Glutamatergic neuron (in vitro differentiated cells): ENCODE measurements around the gene CACNA1H. TPM values are rescaled to one million over a fixed set of nuclear protein-coding genes. Genes with fewer than 3 reads are reported as not detected.
A peak's percentile ranks its signal among the peaks of the same experiment; 100 is the strongest.
"Not testable (repeated sequence)": the region's sequence is repeated elsewhere in the genome, so short reads cannot be mapped to it uniquely, and the experiment has no call there.

ENCODE experiments used
- DNase-seq: peaks from one replicate; pipeline ENCODE4 v3.0.0; 2022
- H3K27ac Mint-ChIP-seq: one replicate; pipeline ENCODE4 v1.8.0; 2020; ENCODE audit warnings: mild to moderate bottlenecking, mixed read lengths, inconsistent platforms; ENCODE audit not compliant: unreplicated experiment
- H3K27me3 Mint-ChIP-seq: one replicate; pipeline ENCODE4 v1.8.0; 2020; ENCODE audit warnings: mild to moderate bottlenecking, moderate library complexity, mixed read lengths, inconsistent platforms; ENCODE audit not compliant: unreplicated experiment
- H3K36me3 Mint-ChIP-seq: one replicate; pipeline ENCODE4 v1.8.0; 2020; ENCODE audit warnings: mild to moderate bottlenecking, mixed read lengths, inconsistent platforms; ENCODE audit not compliant: unreplicated experiment
- H3K4me1 Mint-ChIP-seq: one replicate; pipeline ENCODE4 v1.8.0; 2020; ENCODE audit warnings: mild to moderate bottlenecking, low read depth, mixed read lengths, inconsistent platforms; ENCODE audit not compliant: unreplicated experiment
- H3K4me3 Mint-ChIP-seq: one replicate; pipeline ENCODE4 v1.8.0; 2020; ENCODE audit warnings: mild to moderate bottlenecking, mixed read lengths, inconsistent platforms; ENCODE audit not compliant: unreplicated experiment
- H3K9me3 Mint-ChIP-seq: one replicate; pipeline ENCODE4 v1.8.0; 2020; ENCODE audit warnings: mild to moderate bottlenecking, moderate library complexity, mixed read lengths, inconsistent platforms; ENCODE audit not compliant: unreplicated experiment
- CTCF ChIP-seq: fragments of 200-600 bp; sonication (generic); IDR thresholded peaks from one replicate; pipeline ENCODE4 v1.5.0; 2021; ENCODE audit not compliant: partially characterized antibody, unreplicated experiment
- total RNA-seq: library from RNA; stranded (reverse); fragmentation: NEBNext Ultra II Directional; extraction: Animal tissue kit (Norgen Biotek cat#: 25700); gene quantifications from one replicate; pipeline ENCODE4 v1.2.1, GENCODE V29; 2021; ENCODE audit not compliant: unreplicated experiment

The CACNA1H gene
- total RNA-seq, 1 donor from 2014 or later, result 161 TPM

- Mint-ChIP-seq H3K27ac (no peak overlapping the region), H3K4me1 (peaks cover 7% of the 10 kb centered on the region), H3K36me3 (no peaks in the 10 kb centered on the region), H3K4me3 (no peak overlapping the region), H3K27me3 (peaks cover 5% of the 10 kb centered on the region), H3K9me3 (peaks cover 12% of the 10 kb centered on the region)
- no peak for DNase-seq
- TF ChIP-seq CTCF, result no peak
Observed at GRCh38 chr16:1195393-1195666, 42.4 kb downstream of the CACNA1H start.

GRCh38 chr16:1196494-1196893 is 43.6 kb downstream of the CACNA1H start:
- peaks cover 16% of the 10 kb centered on the region for H3K9me3 Mint-ChIP-seq
- no peak for DNase-seq
- H3K27ac Mint-ChIP-seq, result no peak overlapping the region
- peak overlapping the region; percentile 46 for H3K4me3 Mint-ChIP-seq
- H3K4me1 Mint-ChIP-seq, result peaks cover 7% of the 10 kb centered on the region
- H3K36me3 Mint-ChIP-seq, result no peaks in the 10 kb centered on the region
- H3K27me3 Mint-ChIP-seq, result peaks cover 6% of the 10 kb centered on the region
- no peak for TF ChIP-seq CTCF

- no peaks in the 10 kb centered on the region for H3K36me3 Mint-ChIP-seq
- peaks cover 8% of the 10 kb centered on the region for H3K27me3 Mint-ChIP-seq
- DNase-seq, result no peak
- no peak overlapping the region for H3K27ac Mint-ChIP-seq
- peaks cover 17% of the 10 kb centered on the region for H3K9me3 Mint-ChIP-seq
- H3K4me1 Mint-ChIP-seq, result peaks cover 7% of the 10 kb centered on the region
- no peak for TF ChIP-seq CTCF
- H3K4me3 Mint-ChIP-seq, result no peak overlapping the region
Observed at GRCh38 chr16:1197237-1197866, 44.4 kb downstream of the CACNA1H start.

- TF ChIP-seq CTCF, result no peak
- no peak for DNase-seq
- peaks cover 17% of the 10 kb centered on the region for H3K9me3 Mint-ChIP-seq
- peaks cover 9% of the 10 kb centered on the region for H3K27me3 Mint-ChIP-seq
- no peaks in the 10 kb centered on the region for H3K36me3 Mint-ChIP-seq
- H3K27ac Mint-ChIP-seq, result no peak overlapping the region
- H3K4me3 Mint-ChIP-seq, result no peak overlapping the region
- peaks cover 4% of the 10 kb centered on the region for H3K4me1 Mint-ChIP-seq
Observed at GRCh38 chr16:1198194-1198593, 45.3 kb downstream of the CACNA1H start.

GRCh38 chr16:1198671-1199346 is 45.9 kb downstream of the CACNA1H start:
- H3K4me3 Mint-ChIP-seq, DNase-seq, H3K27me3 Mint-ChIP-seq, H3K4me1 Mint-ChIP-seq, H3K27ac Mint-ChIP-seq, H3K36me3 Mint-ChIP-seq: not testable (repeated sequence)
- peaks cover 22% of the 10 kb centered on the region for H3K9me3 Mint-ChIP-seq
